Testis (tissue), 3 donors: ENCODE measurements around the gene PUS7L. TPM values are rescaled to one million over a fixed set of nuclear protein-coding genes. Genes with fewer than 3 reads are reported as not detected.

ENCODE experiments used
- DNase-seq: peaks from one replicate; pipeline ENCODE4 v3.0.0-alpha.2; 2019
- H3K27ac ChIP-seq, 2 donors: fragments of 200-600 bp; sonication (generic); one replicate each; pipeline ENCODE4 v1.5.1; 2019
- H3K27me3 ChIP-seq: fragments of 200-600 bp; sonication (generic); one replicate; pipeline ENCODE4 v1.5.1; 2019
- H3K36me3 ChIP-seq: fragments of 200-600 bp; sonication (generic); one replicate; pipeline ENCODE4 v1.5.1; 2017; ENCODE audit warnings: low read depth; ENCODE audit errors: missing control alignments
- H3K4me1 ChIP-seq: fragments of 200-600 bp; sonication (generic); one replicate; pipeline ENCODE4 v1.5.1; 2019
- H3K4me3 ChIP-seq, 2 donors: fragments of 200-600 bp; sonication (generic); one replicate each; pipeline ENCODE4 v1.5.1; 2017 to 2019
- H3K9me3 ChIP-seq: fragments of 200-600 bp; sonication (generic); one replicate; pipeline ENCODE4 v1.5.1; 2017
- POLR2A ChIP-seq: fragments of 450-650 bp; IDR thresholded peaks from one replicate; pipeline ENCODE4 v1.6.1; 2017; ENCODE audit warnings: antibody characterized with exemption, mild to moderate bottlenecking, moderate library complexity
- WGBS, 2 donors: methylation state at CpG; one replicate each; pipeline ENCODE4 v1.1.5; 2018; 5-methylcytosine and 5-hydroxymethylcytosine counted together
- intact Hi-C: fragments of 100-400 bp; cut with DNase I; formaldehyde crosslinking; loops from one replicate; pipeline ENCODE4 v1.15.1; 2023; ENCODE audit warnings: low total_unique reads
- polyA plus RNA-seq: library from polyadenylated mRNA; stranded (reverse); fragments of 350-450 nt; fragmentation: Illumina TruSeq; extraction: RNeasy Lipid Tissue Mini Kit (QIAGEN cat#74804); gene quantifications from one replicate; pipeline ENCODE4 v1.2.3, GENCODE V29; 2014; ENCODE audit warnings: low read depth, low replicate concordance; ENCODE audit not compliant: insufficient read depth
- total RNA-seq, 2 donors: library from RNA; depleted of rRNA; stranded (reverse); fragments of >200 nt; gene quantifications; one replicate each; pipeline ENCODE4 v1.2.3, GENCODE V29; 2016
- TF ChIP-seq, protein P1 (sequence below), 3 experiments: fragments of 450-650 bp in 2 of 3; fragments of 200-600 bp in 1 of 3; sonication (generic) in 1 of 3; IDR thresholded peaks; one replicate each; pipeline ENCODE4 v1.5.1; 2016 to 2019; ENCODE audit warnings: antibody characterized with exemption in 3 of 3, mild to moderate bottlenecking in 2 of 3, moderate library complexity in 1 of 3

The PUS7L gene
- total and polyA plus RNA-seq, 3 donors from 2014 or later = 3.0 to 11.0 (median 9.7) TPM

GRCh38 chr12:43786899-43787693, 28.5 kb upstream of the PUS7L start:
- Histone ChIP-seq H3K4me3 (no peak overlapping the region), H3K27me3 (no peaks in the 10 kb centered on the region), H3K36me3 (no peaks in the 10 kb centered on the region), H3K27ac (no peak overlapping the region), H3K4me1 (no peaks in the 10 kb centered on the region), H3K9me3 (no peaks in the 10 kb centered on the region)
- intact Hi-C loops = no loop called here
- DNase-seq = no peak
- TF ChIP-seq, protein P1, sequence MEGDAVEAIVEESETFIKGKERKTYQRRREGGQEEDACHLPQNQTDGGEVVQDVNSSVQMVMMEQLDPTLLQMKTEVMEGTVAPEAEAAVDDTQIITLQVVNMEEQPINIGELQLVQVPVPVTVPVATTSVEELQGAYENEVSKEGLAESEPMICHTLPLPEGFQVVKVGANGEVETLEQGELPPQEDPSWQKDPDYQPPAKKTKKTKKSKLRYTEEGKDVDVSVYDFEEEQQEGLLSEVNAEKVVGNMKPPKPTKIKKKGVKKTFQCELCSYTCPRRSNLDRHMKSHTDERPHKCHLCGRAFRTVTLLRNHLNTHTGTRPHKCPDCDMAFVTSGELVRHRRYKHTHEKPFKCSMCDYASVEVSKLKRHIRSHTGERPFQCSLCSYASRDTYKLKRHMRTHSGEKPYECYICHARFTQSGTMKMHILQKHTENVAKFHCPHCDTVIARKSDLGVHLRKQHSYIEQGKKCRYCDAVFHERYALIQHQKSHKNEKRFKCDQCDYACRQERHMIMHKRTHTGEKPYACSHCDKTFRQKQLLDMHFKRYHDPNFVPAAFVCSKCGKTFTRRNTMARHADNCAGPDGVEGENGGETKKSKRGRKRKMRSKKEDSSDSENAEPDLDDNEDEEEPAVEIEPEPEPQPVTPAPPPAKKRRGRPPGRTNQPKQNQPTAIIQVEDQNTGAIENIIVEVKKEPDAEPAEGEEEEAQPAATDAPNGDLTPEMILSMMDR (IDR thresholded peaks at IDR 0.05) = no peak
- TF ChIP-seq POLR2A = no peak

DNA sequence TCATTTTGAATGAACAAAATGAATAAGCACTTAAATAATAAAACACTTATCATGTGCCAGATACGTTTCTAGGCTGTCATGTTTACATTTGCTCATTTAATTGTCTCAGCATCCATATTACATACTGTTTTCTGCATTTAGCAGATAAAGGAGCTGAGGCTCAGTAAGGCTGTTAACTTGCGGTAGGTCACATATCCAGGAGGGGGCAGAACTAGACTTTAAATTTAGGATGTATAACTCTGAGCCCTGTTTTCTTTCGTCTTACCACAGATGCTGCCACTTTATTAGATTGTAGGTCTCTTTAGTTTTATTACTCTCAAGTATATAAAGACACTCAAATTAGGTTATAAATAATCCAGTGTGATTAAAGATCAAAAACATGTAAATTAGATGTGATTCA, 17.9 kb upstream of the PUS7L start:
- no peak overlapping the region for H3K27ac ChIP-seq
- no peak overlapping the region for H3K4me3 ChIP-seq
- no peaks in the 10 kb centered on the region for H3K27me3 ChIP-seq
- TF ChIP-seq, protein P1 (IDR thresholded peaks at IDR 0.05) = no peak
- no peak for TF ChIP-seq POLR2A
- no peaks in the 10 kb centered on the region for H3K4me1 ChIP-seq
- DNase-seq = no peak
- intact Hi-C loops = no loop called here
- 49 to 51% methylated on average over 3 of the region's 3 CpGs for WGBS, 2 donors
- no peaks in the 10 kb centered on the region for H3K9me3 ChIP-seq
- no peaks in the 10 kb centered on the region for H3K36me3 ChIP-seq

GRCh38 chr12:43766291-43766690, 7.7 kb upstream of the PUS7L start:
- intact Hi-C loops = no loop called here
- no peak for DNase-seq
- TF ChIP-seq POLR2A = no peak

DNA sequence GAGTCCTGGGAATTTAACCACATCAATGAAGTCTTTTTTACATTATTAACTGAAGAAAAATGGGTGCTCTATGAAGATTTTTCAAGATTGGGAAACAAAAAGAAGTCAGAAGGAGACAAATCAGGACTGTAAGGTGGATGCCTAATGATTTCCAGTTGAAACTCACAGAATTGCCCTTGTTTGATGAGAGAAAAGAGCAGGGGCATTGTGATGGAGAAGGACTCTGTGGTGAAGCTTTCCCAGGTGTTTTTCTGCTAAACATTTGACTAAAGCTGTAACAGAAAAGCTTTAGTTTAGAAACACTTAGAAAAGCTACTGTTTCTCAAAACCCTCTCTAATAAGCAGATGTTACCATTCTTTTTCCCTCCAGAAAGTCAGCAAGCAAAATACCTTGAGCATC, 5.9 kb upstream of the PUS7L start:
- no peak for DNase-seq
- Histone ChIP-seq H3K27me3 (no peaks in the 10 kb centered on the region), H3K27ac (no peak overlapping the region), H3K4me3 (no peak overlapping the region), H3K4me1 (no peaks in the 10 kb centered on the region), H3K9me3 (no peaks in the 10 kb centered on the region), H3K36me3 (no peaks in the 10 kb centered on the region)
- intact Hi-C loops = no loop called here
- TF ChIP-seq, protein P1 (IDR thresholded peaks at IDR 0.05) = no peak
- no peak for TF ChIP-seq POLR2A

More at GRCh38 chr12:43766291-43766690, 7.7 kb upstream of the PUS7L start:
- Histone ChIP-seq H3K9me3 (no peaks in the 10 kb centered on the region), H3K36me3 (no peaks in the 10 kb centered on the region), H3K4me3 (no peak overlapping the region), H3K4me1 (no peaks in the 10 kb centered on the region), H3K27me3 (no peaks in the 10 kb centered on the region), H3K27ac (no peak overlapping the region)

- intact Hi-C loops = no loop called here
- H3K36me3 ChIP-seq = no peaks in the 10 kb centered on the region
- H3K27ac ChIP-seq = no peak overlapping the region
- no peaks in the 10 kb centered on the region for H3K9me3 ChIP-seq
- TF ChIP-seq, protein P1 (IDR thresholded peaks at IDR 0.05) = no peak
- no peak for TF ChIP-seq POLR2A
- H3K4me3 ChIP-seq = no peak overlapping the region
- DNase-seq = no peak
- H3K4me1 ChIP-seq = no peaks in the 10 kb centered on the region
- H3K27me3 ChIP-seq = no peaks in the 10 kb centered on the region
These were observed 5.2 kb upstream of the PUS7L start for GRCh38 chr12:43763769-43764168.
